NK-92 treated with Interleukin-12 subunit alpha and Interleukin-12 subunit beta, amount 100 ng/mL, for 24 hours (cell line): ENCODE measurements around the gene CDHR3.
"Not testable (repeated sequence)": the region's sequence is repeated elsewhere in the genome, so short reads cannot be mapped to it uniquely, and the experiment has no call there.

Experiments
- DNase-seq: peaks from one replicate; lab custom pipeline; 2025; lab: John Stamatoyannopoulos, UW

CDHR3 gene, protein sequence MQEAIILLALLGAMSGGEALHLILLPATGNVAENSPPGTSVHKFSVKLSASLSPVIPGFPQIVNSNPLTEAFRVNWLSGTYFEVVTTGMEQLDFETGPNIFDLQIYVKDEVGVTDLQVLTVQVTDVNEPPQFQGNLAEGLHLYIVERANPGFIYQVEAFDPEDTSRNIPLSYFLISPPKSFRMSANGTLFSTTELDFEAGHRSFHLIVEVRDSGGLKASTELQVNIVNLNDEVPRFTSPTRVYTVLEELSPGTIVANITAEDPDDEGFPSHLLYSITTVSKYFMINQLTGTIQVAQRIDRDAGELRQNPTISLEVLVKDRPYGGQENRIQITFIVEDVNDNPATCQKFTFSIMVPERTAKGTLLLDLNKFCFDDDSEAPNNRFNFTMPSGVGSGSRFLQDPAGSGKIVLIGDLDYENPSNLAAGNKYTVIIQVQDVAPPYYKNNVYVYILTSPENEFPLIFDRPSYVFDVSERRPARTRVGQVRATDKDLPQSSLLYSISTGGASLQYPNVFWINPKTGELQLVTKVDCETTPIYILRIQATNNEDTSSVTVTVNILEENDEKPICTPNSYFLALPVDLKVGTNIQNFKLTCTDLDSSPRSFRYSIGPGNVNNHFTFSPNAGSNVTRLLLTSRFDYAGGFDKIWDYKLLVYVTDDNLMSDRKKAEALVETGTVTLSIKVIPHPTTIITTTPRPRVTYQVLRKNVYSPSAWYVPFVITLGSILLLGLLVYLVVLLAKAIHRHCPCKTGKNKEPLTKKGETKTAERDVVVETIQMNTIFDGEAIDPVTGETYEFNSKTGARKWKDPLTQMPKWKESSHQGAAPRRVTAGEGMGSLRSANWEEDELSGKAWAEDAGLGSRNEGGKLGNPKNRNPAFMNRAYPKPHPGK

DNA sequence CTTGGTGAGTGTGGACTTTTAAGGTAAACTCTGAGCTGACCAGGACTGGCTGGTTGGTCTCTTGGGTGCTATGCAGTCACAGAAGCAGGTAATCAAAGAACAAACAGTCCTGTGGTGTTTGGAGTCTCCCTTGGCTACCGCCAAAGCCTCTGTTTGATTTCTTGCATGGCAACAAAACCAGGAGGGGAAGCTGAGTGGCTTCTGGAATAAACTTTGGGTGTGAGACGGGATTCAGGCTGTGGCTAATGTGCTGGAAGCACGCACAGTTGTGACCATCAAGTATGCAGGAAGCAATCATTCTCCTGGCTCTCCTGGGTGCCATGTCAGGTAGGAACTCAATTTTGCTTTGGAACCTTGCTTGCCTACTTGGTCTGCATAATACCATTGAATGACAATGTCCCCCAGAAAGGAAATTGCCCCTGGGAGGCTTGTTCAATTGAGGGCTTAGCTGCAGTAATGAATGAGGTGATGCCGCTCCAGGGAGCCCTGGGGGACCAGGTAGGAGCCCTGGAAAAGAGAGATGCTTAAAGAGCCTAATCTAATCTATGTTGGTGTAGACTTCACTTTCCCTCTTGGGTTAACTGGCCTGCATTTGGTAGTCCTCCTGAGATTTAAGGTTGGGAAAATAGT is at the start of gene CDHR3:
Gene CDHR3 (plus strand): TSS at position 227 of the 630 bp plus-strand sequence. CDS start 55 bp downstream, at position 282.
- no peak for DNase-seq

DNA sequence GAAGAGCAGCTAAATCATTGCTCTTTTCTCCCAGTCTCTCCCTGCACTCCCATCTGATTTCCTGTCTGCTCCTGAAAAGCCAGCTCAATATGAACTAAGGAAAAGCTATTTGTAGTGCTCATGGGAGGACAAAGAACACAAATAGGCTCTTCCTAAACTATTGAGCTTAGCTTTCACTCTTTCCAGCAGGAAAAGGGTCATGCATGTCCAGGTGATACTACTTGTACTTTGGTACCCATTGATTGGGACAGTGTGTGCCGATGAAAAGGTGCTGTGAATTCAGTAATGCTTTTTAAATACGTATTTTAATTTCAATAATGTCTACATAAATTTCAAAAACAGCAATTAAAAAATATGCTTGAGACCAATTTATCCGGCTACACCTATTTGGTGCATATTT is 49.1 kb upstream of the CDHR3 start:
- no peak for DNase-seq

DNA sequence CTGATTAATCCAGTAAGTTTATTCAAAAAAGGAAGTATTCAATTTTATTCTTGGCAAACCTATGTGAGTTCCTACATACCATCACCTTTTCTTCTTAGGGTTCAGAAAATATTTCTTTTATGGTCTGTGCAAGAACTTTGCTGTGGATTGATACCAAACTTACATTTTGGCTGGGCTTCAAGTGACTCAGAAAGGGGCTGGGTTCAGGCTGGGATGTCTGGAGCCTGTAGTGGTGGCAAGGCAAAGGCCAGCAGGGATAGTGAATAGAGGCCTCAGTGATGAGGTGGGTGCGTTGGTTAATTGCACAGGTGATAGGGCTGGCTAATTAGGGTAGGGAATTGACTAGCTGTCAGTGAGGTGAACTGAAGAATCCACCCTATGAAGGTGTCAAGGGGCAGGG is 46.5 kb upstream of the CDHR3 start:
- DNase-seq, result no peak

DNA sequence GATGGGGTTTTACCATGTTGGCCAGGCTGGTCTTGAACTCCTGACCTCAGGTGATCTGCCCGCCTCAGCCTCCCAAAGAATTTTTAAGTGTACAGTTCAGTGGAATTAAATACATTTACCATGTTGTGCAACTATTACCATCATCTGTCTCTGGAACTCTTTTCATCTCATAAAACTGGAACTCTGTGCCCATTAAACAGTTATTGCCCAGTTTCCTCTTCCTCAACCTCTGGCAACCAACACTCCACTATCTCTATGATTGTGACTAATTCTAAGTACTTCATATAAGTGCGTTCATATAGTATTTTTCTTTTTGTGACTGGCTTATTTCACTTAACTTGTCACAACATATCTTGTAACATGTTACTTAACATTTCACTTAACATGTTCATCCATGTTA is 45.4 kb upstream of the CDHR3 start:
- DNase-seq, result no peak

DNA sequence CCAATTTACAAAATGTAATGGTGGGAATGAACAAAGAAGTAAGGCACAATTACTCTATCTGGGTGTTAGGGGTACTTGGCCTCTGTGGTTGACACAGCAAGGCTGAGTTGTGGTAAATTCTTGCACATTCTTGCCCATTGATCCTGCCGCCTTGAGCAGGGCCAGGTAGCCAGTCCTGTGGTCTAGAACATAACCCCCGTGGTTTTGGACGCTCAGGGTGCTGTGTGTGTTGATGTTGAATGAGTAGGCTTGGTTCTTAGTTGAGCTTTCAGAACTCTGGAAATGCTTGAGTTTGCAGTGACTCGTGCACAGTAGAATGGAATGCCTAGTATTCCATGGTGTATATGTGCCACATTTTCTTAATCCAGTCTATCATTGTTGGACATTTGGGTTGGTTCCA is 42.3 kb upstream of the CDHR3 start:
- DNase-seq, result no peak

DNA sequence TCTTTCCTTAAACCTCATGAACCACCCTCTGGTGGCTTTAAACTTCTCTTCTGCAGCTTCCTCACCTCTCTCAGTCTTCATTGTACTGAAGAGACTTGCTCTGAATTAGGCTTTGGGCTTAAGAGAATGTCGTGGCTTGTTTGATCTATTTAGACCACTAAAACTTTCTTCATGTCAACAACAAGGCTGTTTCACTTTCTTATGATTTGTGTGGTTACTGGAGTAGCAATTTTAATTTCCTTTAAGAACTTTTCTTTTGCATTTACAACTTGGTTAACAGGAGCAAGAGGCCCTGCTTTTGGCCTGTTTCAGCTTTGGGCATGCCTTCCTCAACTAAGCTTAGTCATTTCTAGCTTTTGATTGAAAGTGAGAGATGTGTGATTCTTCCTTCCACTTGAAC is 38.1 kb upstream of the CDHR3 start:
- DNase-seq, result no peak

DNA sequence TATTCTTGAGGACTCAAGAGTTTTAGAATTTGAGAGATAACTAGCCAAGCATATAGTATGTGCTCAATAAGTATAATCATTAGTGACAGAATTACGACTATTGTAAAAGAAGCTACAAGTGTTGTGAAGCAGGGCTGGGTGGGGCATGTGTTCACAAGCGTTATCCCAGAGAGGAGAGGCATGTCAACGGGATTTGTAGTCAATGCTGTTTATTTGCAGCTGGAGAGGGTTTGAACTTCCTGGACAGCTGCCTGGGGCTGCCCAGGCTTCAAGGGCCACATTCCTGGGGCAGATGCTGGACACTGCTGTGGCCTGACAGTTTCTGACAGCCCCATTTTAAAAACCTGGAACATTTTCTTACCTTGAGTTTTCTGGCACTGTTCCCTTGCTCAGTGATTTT is 36.9 kb upstream of the CDHR3 start:
- DNase-seq, result no peak

DNA sequence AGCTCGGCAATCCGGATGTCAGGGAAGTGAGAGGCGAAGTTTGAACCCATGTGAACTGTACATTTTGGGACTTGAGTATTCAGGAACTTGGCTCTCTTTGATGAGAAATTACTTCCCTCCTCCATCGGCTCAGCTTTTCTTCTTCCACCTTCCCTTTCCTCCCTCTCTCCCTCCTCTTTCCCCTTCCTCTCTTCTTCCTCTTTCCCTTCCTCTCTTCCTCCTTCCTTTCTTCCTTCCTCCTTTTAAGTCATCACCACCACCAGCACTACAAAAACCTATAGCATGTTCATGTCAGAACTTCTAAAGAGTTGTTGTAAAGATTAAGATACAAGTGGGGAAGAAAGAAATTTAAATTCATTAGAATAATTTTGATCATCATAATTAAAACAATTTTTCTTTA is 31.9 kb upstream of the CDHR3 start:
- DNase-seq, result no peak

DNA sequence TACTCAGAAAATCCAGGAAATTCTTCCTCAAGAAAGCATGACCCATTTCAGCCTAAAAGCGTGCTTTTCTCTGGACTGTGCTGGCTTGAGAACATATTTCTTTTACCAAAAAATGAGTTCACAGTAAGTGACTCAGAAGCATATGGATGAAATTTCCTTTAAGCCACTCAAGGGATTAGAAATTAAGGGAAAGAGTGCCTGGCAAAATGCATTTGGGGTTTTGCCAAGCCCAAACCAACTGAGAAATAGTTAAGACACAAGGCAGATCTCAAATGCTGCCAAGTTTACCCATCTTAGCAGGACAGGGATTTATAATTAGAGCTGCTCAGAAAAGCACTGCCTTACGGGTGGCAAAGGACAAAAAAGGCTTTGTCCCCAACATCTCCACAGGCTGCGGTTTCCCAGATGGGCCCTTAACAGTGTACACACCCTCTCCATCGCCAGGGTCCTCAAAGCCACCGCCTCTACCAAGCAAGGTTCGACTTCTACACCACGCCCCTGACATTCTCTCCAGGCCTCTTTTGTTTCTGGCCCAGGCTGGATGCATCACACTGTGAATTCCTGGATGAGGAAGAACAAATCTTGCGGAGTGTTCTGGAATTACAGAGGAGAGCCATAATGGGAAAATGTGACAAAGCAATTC is 30.1 kb upstream of the CDHR3 start:
- no peak for DNase-seq

DNA sequence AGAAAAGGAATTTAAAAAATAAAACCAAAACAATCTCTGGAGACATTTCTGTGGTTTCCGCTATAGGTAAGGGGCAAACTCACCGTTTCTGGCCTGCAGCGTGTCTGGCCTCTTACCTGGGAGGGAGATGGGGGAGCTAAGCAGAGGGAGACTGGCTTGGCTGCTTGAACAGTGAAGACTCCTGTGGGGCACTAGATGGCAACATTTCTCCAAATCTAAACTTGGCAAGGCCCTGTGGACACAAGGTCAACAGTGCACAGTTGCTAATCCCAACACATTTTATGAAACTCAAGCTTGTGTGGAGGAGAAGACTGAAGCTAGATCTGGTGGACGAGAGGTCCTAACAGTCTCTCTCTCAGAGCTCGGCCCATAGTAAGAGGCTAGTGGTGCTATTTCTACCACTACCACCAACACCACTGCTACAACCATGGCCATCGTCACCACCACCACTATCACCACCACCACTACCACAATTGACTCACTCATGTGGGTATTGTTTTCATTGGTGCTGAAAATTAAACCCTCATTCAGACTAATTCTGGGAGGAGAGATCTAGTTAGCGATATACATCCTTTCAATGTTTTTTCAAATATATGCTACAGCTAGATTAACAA is 28.4 kb upstream of the CDHR3 start:
- DNase-seq, result no peak

DNA sequence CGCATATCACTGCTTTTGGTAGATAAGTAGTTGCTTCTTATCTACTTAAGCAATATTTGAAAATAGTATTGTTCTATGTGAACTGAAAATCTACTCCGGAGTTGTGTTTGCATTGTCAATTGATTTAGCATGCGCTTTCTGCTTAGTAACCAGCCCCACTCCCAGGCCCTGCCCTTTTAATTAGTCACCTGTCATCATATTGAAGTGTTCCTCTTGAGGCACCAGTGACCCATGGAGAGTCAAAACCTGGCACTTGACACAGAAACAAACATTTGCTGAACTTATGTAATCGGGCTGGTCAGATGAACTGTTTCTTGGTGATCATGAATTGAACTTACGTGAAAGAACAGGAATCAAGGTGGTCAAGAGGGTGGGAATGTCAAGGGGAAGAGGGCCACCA is 27.8 kb upstream of the CDHR3 start:
- no peak for DNase-seq

DNA sequence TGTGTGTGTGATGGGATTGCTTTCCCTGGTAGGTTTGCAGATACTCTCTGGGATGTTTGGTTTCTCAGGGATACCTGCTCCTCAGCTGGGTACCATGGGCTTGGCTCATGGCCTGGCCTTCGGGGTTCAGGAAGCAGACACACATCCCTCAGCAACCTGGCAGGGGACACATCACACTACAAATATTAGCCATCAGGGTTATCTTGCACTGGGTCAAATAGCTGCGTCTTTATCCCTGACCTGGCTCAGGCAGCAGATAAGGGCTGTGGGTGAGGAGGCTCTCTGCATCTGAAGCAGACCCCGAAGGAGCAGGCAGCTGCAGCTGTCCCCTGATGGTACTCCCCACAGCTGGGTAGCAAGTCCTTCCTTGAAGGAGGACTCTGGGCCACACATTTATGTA is 25.7 kb upstream of the CDHR3 start:
- DNase-seq, result no peak

DNA sequence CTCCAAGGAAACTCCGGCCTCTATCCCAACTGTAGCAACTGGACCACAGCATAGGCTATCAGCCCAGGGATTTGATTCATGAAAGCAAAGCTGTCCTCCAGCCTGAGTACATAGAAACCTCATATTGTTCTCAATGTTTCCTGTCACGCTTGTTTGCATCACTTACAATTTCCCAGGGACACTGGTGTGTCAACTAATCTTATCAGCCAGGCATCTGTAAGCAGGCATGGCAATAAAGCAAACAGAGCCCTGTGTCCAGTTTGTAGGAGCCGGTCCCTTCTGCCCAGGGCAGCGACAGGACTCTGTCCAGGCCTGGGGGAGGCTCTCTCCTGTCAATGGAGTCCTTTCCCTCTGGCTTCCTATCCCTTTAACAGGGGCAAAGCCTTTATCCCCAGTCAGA is 23.0 kb upstream of the CDHR3 start:
- DNase-seq, result no peak

DNA sequence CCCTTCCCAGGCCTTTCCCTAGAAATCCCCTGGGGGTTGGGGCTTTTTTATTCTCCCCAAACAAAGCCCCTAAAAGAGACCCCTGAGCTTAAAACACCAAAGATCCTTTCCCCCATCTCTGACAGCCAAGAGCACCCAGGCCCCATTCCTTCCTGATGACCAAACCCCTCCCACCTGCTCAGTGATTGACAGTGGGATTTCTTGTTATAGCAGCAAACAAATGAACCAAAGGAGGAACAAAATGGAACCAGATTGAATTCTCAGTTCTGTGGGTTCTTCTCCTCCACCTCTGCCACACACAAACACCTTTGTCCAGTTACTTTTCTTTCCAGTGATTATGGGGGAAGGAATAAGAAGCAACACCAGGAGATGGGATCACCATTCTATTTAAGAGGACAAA is 21.5 kb upstream of the CDHR3 start:
- no peak for DNase-seq

DNA sequence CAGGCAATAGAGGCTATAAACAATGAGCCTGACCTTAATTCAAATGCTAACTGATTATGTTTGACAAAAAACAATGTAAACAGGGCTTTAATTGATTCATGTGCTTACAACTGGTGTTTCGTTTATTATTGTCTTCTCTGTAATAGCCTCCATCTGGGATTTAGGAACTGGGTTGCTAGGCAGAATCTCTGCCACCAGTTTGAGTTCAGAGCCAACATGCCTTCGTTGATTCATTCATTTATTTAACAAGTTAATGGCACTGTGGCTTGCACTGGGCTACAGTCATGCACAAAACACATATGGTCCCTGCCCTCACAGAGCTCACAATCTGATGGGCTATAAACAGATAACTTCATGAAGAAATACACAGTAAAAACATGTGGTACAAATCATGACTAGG is 19.6 kb upstream of the CDHR3 start:
- no peak for DNase-seq

DNA sequence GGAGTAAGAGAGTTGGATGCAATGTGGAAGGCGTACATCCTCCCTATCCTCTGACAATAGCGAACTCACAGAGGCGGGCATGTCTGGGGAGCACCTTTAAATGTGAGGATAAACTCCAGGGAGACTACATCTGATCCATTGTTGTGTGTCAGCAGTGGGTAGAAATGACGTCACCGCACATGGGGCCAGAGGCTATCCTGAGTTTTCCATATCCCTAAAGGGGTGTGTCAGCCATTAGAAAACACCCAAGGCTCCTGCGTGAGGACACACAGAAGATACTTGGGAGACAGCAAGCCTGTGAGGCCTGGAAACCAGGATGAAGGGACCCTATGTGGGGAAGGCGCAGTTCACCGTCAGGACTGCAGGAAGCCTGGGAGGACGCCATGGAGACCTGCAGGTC is 17.2 kb upstream of the CDHR3 start:
- DNase-seq, result no peak

DNA sequence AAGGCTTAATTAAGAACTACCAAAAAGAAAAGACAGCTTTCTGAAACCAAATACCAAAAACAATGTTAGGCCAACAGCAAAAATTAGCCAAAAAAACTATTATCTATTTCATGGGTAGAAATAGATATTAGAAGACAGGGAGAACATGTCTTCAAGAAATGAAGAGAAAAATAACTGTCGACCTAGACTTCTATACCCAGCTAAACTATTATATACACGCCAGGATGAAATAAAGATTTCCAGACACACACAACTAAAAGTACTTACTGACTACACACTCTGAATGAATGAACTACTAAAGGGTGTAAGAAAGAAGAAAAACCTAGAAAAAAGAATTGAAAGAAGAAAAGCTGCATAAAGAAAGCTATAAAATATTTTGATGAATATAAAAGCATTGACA is 11.5 kb upstream of the CDHR3 start:
- no peak for DNase-seq

DNA sequence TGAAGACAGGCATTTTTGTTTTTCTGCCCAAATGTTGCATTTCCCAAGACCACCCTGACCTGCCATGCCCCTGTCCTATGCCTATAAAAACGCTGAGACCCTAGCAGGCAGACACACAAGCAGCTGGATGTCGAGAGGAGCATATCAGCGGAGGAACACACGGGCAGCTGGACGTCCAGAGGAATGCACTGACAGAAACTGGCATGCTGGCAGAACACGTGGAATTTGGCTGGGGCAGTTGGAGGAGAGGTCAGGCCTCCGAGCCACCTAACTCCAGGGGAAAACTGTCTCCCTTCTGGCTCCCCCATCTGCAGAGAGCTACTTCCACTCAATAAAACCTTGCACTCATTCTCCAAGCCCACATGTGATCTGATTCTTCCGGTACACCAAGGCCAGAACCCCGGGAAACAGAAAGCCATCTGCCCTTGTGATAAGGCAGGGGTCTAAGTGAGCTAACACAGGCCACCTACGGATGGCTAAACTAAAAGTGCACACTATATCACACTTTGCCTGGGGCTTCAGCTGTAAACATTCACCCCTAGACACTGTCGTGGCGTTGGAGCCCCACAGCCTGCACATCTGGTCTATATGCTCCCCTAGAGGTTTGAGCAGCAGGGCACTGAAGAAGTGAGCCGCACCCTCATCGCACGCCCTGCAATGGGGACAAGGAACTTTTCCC is 10.0 kb upstream of the CDHR3 start:
- DNase-seq, result no peak

DNA sequence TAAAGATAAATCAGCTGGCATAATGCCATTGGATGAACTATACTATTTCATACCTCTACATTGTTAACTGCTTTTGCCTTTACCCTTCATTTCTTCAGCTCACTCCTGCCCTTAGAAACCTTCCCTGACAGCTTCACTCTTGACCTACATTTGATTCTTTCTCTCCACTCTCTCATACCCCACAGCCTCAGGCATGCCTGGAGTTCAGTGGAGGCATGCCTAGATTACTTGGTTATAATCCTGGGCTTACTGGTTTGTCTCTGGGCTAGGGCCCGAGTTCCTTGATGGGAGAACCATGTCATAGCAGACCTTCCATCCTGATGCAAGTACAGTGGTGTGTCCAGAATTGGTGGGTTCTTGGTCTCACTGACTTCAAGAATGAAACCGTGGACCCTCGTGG is 8.4 kb upstream of the CDHR3 start:
- no peak for DNase-seq

DNA sequence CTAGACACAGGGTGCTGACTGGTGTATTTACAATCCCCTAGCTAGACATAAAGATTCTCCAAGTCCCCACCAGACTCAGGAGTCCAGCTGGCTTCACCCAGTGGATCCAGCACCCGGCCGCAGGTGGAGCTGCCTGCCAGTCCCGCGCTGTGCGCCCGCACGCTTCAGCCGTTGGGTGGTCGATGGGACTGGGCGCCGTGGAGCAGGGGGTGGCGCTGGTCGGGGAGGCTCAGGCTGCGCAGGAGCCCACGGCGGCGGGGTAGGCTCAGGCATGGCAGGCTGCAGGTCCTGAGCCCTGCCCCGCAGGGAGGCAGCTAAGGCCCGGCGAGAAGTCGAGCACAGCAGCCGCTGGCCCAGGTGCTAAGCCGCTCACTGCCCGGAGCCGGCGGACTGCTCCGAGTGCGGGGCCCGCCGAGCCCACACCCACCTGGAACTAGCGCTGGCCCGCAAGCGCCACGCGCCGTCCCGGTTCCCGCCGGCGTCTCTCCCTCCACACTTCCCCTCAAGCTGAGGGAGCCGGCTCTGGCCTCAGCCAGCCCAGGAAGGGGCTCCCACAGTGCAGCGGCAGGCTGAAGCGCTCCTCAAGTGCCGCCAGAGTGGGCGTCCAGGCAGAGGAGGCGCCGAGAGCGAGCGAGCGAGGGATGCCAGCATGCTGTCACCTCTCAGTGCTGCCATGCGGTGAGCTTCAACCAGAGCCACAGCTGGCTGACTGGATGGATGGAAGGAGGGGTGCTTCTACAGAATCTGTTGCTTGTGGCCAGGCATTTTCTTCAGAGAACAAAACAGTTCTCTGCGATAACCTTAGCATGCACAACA is 7.2 kb upstream of the CDHR3 start:
- not testable (repeated sequence) for DNase-seq
